Activated CD4-positive, alpha-beta memory T cell treated with anti-CD3 and anti-CD28 coated beads for 36 hours (primary cell): ENCODE results near the gene TCHHL1. TPM values are rescaled to one million over a fixed set of nuclear protein-coding genes. Genes with fewer than 3 reads are reported as not detected.

Experiments used
- CTCF ChIA-PET: fragments of 350-600 bp; sonication (Branson Sonifier 250); formaldehyde crosslinking; loops from one replicate; lab custom pipeline; 2021; ENCODE audit warnings: antibody characterized with exemption, inconsistent platforms; lab: Charles Lee
- POLR2A ChIA-PET: fragments of 350-600 bp; sonication (Branson Sonifier 250); formaldehyde crosslinking; loops from one replicate; lab custom pipeline; 2021; ENCODE audit warnings: antibody characterized with exemption; lab: Charles Lee
- DNase-seq: peaks from one replicate; pipeline ENCODE4 v3.0.0-alpha.2; 2020
- H3K27ac Mint-ChIP-seq: one replicate; pipeline ENCODE4 v1.8.0; 2021; ENCODE audit warnings: mixed read lengths
- H3K27me3 Mint-ChIP-seq: one replicate; pipeline ENCODE4 v1.8.0; 2021; ENCODE audit warnings: mixed read lengths
- H3K36me3 Mint-ChIP-seq: one replicate; pipeline ENCODE4 v1.8.0; 2021; ENCODE audit warnings: mixed read lengths
- H3K4me1 Mint-ChIP-seq: one replicate; pipeline ENCODE4 v1.8.0; 2021; ENCODE audit warnings: low read depth, mixed read lengths
- H3K4me3 Mint-ChIP-seq: one replicate; pipeline ENCODE4 v1.8.0; 2021; ENCODE audit warnings: mild to moderate bottlenecking, mixed read lengths
- H3K9me3 Mint-ChIP-seq: one replicate; pipeline ENCODE4 v1.8.0; 2021; ENCODE audit warnings: mixed read lengths
- intact Hi-C: fragments of 100-400 bp; cut with micrococcal nuclease; formaldehyde crosslinking; loops from one replicate; pipeline ENCODE4 v1.15.1; 2023
- total RNA-seq, 2 experiments: library from RNA; stranded (reverse); gene quantifications; one replicate each; pipeline ENCODE4 v1.2.3, GENCODE V29; 2021

Gene TCHHL1
- total RNA-seq, 2 experiments from 2014 or later = not detected

DNA sequence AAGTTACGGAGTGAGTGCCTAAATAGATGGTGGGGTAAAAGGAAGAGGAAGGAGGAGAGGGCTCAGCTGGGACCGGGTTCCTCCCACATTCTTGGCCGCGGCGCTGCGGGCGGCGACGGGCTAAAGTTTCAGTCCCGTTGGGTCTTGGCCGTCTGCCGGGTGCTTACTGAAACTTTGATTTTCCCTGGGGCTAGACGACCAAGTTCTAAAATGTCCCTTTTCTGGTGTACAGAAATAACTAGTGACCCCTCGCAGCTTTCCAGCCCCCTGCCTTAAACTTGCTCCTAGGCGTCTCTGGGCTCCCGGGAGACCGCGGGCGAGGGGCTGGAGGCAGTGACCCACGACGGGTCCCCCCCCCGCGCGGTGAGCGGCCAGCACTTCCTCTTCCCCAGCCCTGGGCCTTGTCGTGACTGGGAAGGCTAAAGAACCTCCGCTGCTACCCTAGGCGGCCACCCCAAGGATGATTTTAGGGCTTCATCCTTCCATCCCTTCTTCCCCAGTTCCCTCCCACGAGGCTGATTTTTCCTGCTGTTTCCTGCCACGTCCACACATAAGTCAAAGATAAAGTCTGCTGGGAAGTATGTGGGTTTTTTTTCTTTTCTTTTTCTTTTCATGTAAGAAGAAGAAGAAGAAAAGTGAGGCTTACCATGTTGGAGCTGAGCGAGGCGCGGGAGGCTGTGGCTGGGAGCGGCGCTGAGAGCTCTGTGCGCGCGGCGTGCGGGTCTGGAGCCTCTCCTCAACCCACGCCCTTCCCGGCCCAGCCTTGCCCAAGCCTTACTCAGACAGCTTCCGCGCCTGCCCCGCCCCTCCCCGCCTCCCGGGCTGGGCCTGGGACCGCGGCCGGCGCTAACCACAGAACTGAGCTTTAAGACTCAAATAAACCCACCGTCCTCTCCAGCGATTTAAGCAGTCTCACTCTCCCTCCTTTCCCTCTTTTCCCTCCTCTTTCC lies 52.3 kb downstream of the TCHHL1 start, which contains the start of gene S100A11:
TSS of gene S100A11 (minus strand) at position 738 of the 950 bp plus-strand sequence. CDS start at position 649, 89 bp downstream.
- DNase-seq = peak; percentile 91
- Mint-ChIP-seq H3K27me3 (no peaks in the 10 kb centered on the region), H3K4me3 (peak within 1 kb of the TSS; percentile 83), H3K27ac (peak within 1 kb of the TSS; percentile 100), H3K4me1 (peaks cover 35% of the 10 kb centered on the region), H3K9me3 (no peaks in the 10 kb centered on the region), H3K36me3 (peaks cover 46% of the 10 kb centered on the region)
- intact Hi-C loops = loop anchor here (10.0 kb wide), 1 partner anchor 1508 kb away; the partner anchor contains the start of genes S100A3, S100A4 and S100A5
- POLR2A ChIA-PET = interaction anchor here (0.6 to 5.1 kb wide), 8 partner anchors 8 to 274 kb away, joined by 3 to 62 read pairs (median 4); partner anchors contain the start of gene MRPL9
- CTCF ChIA-PET = interaction anchor here (0.6 to 6.4 kb wide), 10 partner anchors 10 to 423 kb away, joined by 3 to 78 read pairs (median 12); no protein-coding TSS in a partner anchor

DNA sequence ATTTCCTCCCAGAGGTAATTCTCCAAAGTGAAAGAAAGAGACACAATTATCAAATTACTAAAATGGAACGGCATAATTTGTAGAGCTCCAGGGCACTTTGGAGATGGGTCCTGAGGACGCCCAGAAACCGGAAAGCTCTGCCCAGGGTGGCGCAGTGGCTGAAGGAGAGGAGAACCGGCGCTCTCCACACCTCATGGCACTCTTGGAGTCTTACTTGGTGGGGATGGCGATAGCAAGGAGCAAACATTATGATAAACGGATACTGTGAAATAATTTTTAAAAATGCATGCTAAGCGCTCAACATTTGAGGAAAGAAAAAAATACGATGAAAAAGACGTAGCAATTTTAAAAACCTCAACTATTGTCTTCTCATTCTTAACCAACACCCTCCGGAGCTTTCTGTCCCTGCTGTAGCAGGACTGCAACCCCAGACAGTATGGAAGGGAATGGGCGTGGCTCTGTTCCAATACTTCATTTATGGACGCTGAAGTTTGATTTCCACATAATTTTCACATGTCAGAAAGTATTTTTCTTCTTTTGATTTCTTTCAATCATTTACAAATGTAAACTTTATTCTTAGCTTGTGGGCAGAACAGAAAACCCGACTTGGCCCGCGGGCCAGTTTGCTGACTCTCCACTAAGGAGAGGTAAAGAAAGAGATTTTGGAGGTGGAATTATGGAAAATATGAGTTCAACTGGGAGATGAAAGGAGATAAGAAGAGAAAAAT lies 53.2 kb downstream of the TCHHL1 start:
- CTCF ChIA-PET = interaction anchor here (1.0 to 6.4 kb wide), 10 partner anchors 11 to 424 kb away, joined by 3 to 78 read pairs (median 14); partner anchors contain the start of gene THEM4
- Mint-ChIP-seq H3K4me1 (peaks cover 37% of the 10 kb centered on the region), H3K4me3 (peak overlapping the region; percentile 83), H3K9me3 (no peaks in the 10 kb centered on the region), H3K27me3 (no peaks in the 10 kb centered on the region), H3K27ac (peak overlapping the region; percentile 100), H3K36me3 (peaks cover 49% of the 10 kb centered on the region)
- POLR2A ChIA-PET = interaction anchor here (0.6 to 5.1 kb wide), 7 partner anchors 9 to 94 kb away, joined by 3 to 62 read pairs (median 4); no protein-coding TSS in a partner anchor
- peak; percentile 24 for DNase-seq
- intact Hi-C loops = loop anchor here (1.0 to 10.0 kb wide), 6 partner anchors 13 to 1509 kb away; partner anchors contain the start of genes S100A10, S100A3, S100A4 and S100A5

DNA sequence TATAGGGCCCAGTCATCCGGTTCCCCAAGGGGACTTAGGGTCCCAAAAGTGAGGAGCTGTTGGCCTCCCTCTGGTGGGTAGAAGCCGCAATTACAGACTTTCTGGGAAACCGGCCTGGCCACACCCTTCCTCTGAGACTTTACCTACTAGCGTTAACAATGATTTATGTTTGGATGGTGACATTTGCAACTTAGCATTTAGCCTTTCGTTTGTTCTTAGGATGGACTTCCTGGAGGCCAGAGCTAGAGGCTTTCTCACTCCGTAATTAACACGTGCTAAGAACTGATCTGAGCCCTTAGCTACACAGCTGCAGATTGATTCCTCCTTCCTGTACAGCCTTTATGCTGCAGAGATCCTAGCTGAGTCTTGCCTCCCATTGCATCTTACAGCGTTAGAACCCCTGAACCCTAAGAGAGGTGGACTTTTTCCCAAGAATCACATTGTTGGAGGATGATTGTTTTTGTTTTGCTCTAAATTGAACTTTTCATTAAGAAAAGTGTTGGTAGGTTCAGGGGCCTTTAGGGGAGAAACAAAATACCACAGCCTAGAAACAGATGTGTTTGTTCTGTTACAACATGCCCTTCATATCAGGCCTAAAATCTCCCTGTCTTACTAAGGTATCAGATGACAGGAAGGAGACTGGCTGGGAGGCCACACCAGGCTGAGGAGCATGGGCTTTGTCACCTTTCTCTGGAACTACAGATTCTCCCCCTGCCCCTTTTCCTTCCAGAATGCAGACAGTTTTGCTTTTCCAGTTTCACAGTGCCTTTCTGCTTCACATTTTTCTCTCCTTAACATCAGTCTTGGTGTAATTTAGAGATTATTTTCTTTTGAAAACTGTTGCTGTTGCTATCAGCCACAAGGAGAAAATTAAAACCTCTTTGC lies 54.0 kb downstream of the TCHHL1 start:
- H3K36me3 Mint-ChIP-seq = peaks cover 54% of the 10 kb centered on the region
- DNase-seq = peak; percentile 83
- no peaks in the 10 kb centered on the region for H3K9me3 Mint-ChIP-seq
- H3K27me3 Mint-ChIP-seq = no peaks in the 10 kb centered on the region
- H3K27ac Mint-ChIP-seq = peak overlapping the region; percentile 100
- ChIA-PET CTCF (interaction anchor here (0.7 to 6.4 kb wide), 30 partner anchors 10 to 424 kb away, joined by 3 to 78 read pairs (median 4); partner anchors contain the start of genes S100A10 and THEM4), POLR2A (interaction anchor here (0.6 to 5.1 kb wide), 12 partner anchors 9 to 212 kb away, joined by 3 to 62 read pairs (median 4); partner anchors contain the start of gene S100A10)
- peaks cover 42% of the 10 kb centered on the region for H3K4me1 Mint-ChIP-seq
- intact Hi-C loops = loop anchor here (1.0 to 10.0 kb wide), 6 partner anchors 13 to 1510 kb away; partner anchors contain the start of genes S100A10, S100A3, S100A4 and S100A5
- H3K4me3 Mint-ChIP-seq = peak overlapping the region; percentile 83

DNA sequence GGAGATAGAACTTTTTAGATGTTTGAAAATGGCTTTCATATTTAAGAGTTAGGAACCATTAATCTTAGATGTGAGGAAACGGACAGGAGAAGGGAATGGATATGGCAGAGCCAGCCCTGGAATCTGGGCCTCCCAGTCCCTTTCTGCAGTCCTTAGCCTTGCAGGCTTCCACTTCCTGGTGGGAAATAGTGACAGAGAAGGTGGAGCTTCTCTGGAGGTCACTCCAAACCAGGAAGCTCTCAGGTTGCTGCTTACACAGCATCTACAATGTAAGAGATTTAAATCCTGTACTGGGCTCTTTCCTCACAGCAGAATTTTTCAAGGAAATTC lies 54.6 kb downstream of the TCHHL1 start:
- intact Hi-C loops = loop anchor here (2.0 to 10.0 kb wide), 4 partner anchors 41 to 1511 kb away; partner anchors contain the start of genes S100A10, S100A3, S100A4 and S100A5
- H3K36me3 Mint-ChIP-seq = peaks cover 57% of the 10 kb centered on the region
- peak overlapping the region; percentile 83 for H3K4me3 Mint-ChIP-seq
- CTCF ChIA-PET = interaction anchor here (0.7 to 6.4 kb wide), 28 partner anchors 9 to 425 kb away, joined by 3 to 78 read pairs (median 4); partner anchors contain the start of genes S100A10 and THEM4
- POLR2A ChIA-PET = interaction anchor here (0.7 to 5.1 kb wide), 9 partner anchors 10 to 212 kb away, joined by 3 to 62 read pairs (median 4); partner anchors contain the start of gene S100A10
- H3K27ac Mint-ChIP-seq = peak overlapping the region; percentile 100
- H3K27me3 Mint-ChIP-seq = no peaks in the 10 kb centered on the region
- H3K4me1 Mint-ChIP-seq = peaks cover 47% of the 10 kb centered on the region
- no peak for DNase-seq
- no peaks in the 10 kb centered on the region for H3K9me3 Mint-ChIP-seq

Other genes starting within 250 kb of the TCHHL1 start
- 1 to 10 TPM; 3.3 to 3.9 TPM for gene C2CD4D, start 249.2 kb downstream of the TCHHL1 start, total RNA-seq
- gene THEM5, start 235.4 kb downstream of the TCHHL1 start, total RNA-seq = not detected
- 10 to 100 TPM; 19.6 to 24.9 TPM for gene THEM4, start 179.6 kb downstream of the TCHHL1 start, total RNA-seq
- 100 to 1,000 TPM; 257 to 270 TPM for gene S100A10, start 95.2 kb downstream of the TCHHL1 start, total RNA-seq
- 100 to 1,000 TPM; 460 to 477 TPM for gene S100A11, start 52.1 kb downstream of the TCHHL1 start, total RNA-seq
- gene TCHH, start 26.4 kb upstream of the TCHHL1 start, total RNA-seq = not detected
- not detected for gene RPTN, start 70.2 kb upstream of the TCHHL1 start, total RNA-seq
- gene HRNR, start 135.1 kb upstream of the TCHHL1 start, total RNA-seq = not detected
- gene FLG, start 236.2 kb upstream of the TCHHL1 start, total RNA-seq = not detected